MM.1S (cell line): Measurements from ENCODE around the gene HSPB9.

ENCODE experiments used
- DNase-seq: peaks from one replicate; pipeline ENCODE4 v3.0.0-alpha.2; 2015
- H2AFZ ChIP-seq: fragments of 300-600 bp; sonication (generic); 2 replicates; pipeline ENCODE4 v1.6.0; 2016; ENCODE audit warnings: antibody characterized with exemption, low read length
- H3F3A ChIP-seq: fragments of 300-600 bp; sonication (generic); 2 replicates; pipeline ENCODE4 v1.6.1; 2016; ENCODE audit warnings: mild to moderate bottlenecking, antibody characterized with exemption, low read length, moderate library complexity, mixed read lengths; ENCODE audit not compliant: insufficient read depth
- H3K27ac ChIP-seq: fragments of 300-600 bp; sonication (generic); 2 replicates; pipeline ENCODE4 v1.5.1; 2016; ENCODE audit warnings: mild to moderate bottlenecking, low read length
- H3K27me3 ChIP-seq: fragments of 300-600 bp; sonication (generic); replicated peaks from 2 replicates; pipeline ENCODE4 v1.6.0; 2016; ENCODE audit warnings: low read length; ENCODE audit not compliant: insufficient read depth
- H3K36me3 ChIP-seq: fragments of 300-600 bp; sonication (generic); replicated peaks from 2 replicates; pipeline ENCODE4 v1.6.1; 2016; ENCODE audit warnings: mild to moderate bottlenecking, low read length, mixed read lengths; ENCODE audit not compliant: insufficient read depth
- H3K4me1 ChIP-seq: fragments of 300-600 bp; sonication (generic); 2 replicates; pipeline ENCODE4 v1.6.1; 2016; ENCODE audit warnings: low read length, mixed read lengths
- H3K4me2 ChIP-seq: fragments of 300-600 bp; sonication (generic); 2 replicates; pipeline ENCODE4 v1.6.0; 2016; ENCODE audit warnings: low read depth, low read length
- H3K4me3 ChIP-seq: fragments of 300-600 bp; sonication (generic); 2 replicates; pipeline ENCODE4 v1.5.1; 2016; ENCODE audit warnings: low read length, mixed read lengths
- H3K79me2 ChIP-seq: fragments of 300-600 bp; sonication (generic); 2 replicates; pipeline ENCODE4 v1.6.1; 2016; ENCODE audit warnings: mixed run types, low read length, mixed read lengths
- H3K9ac ChIP-seq: fragments of 300-600 bp; sonication (generic); 2 replicates; pipeline ENCODE4 v1.6.1; 2016; ENCODE audit warnings: low read length, mixed read lengths
- H3K9me2 ChIP-seq: fragments of 300-600 bp; sonication (generic); replicated peaks from 2 replicates; pipeline ENCODE4 v1.6.1; 2016; ENCODE audit warnings: mild to moderate bottlenecking, low read length, mixed read lengths; ENCODE audit not compliant: insufficient read depth
- H3K9me3 ChIP-seq: fragments of 300-600 bp; sonication (generic); replicated peaks from 2 replicates; pipeline ENCODE4 v1.6.1; 2016; ENCODE audit warnings: mild to moderate bottlenecking, low read length, mixed read lengths; ENCODE audit not compliant: insufficient read depth
- H4K20me1 ChIP-seq: fragments of 300-600 bp; sonication (generic); 2 replicates; pipeline ENCODE4 v1.6.1; 2016; ENCODE audit warnings: mild to moderate bottlenecking, low read length, moderate library complexity, mixed read lengths; ENCODE audit not compliant: insufficient read depth
- EZH2 ChIP-seq: fragments of 300-600 bp; sonication (generic); optimal IDR thresholded peaks from 2 replicates; pipeline ENCODE3; 2017; ENCODE audit warnings: low read depth, mild to moderate bottlenecking, antibody characterized with exemption, low read length, mixed read lengths
- EZH2phosphoT487 ChIP-seq: fragments of 300-600 bp; sonication (generic); IDR thresholded peaks from 2 replicates; pipeline ENCODE4 v1.6.1; 2018; ENCODE audit warnings: antibody characterized with exemption, low read length
- TF ChIP-seq, protein P1 (sequence below): fragments of 300-600 bp; sonication (generic); IDR thresholded peaks from 2 replicates; pipeline ENCODE4 v1.5.1; 2016; ENCODE audit warnings: antibody characterized with exemption, low read length, mixed read lengths

HSPB9 gene

DNA sequence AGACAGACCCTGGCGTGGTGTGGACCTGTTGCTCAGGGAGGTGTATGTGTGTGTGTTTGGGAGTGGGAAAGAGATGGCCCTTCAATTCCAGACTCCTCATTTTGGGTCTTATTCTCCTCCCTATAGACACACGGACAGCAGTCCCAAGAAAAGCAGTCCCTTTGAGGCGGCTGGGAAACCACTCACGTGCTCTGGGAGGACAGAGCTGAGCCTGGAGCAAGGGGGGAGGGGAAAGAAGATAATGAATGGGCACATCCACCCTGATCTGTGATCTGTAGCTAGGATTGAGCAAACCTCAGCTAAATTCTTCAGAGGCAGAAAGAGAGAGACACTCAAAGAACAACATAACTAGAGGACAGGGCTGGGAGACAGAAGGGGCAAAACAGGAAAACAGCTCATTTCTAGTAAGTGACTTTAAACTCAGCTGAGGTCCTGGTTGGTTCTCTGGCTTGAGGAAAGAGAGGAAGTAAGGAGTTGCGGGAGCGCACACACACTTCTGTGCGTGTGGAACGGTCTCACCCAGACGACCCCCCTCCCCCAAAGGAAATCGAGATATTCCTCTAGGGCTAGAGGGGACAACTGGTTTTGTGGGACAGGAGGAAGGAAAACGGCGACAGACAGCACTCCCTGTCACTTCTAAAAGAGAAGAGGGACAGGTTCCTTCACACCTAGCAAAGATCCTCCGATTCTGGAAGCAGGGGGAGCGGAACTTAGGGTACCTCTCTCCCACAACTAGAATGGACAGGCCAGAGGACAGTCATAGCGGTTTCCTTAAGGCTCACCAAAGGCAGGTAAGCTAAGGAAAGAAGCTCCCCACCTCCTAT is 31.5 kb downstream of the HSPB9 start:
- no peaks in the 10 kb centered on the region for H3K9me3 ChIP-seq
- peaks cover 54% of the 10 kb centered on the region for H3K79me2 ChIP-seq
- H3K9ac ChIP-seq = peak overlapping the region; percentile 93
- peak overlapping the region; percentile 53; the same call in 1 of the 2 replicates for H2AFZ ChIP-seq
- peak overlapping the region; percentile 3; the same call in 1 of the 2 replicates for H3K27ac ChIP-seq
- peak overlapping the region; percentile 89 for H3K4me3 ChIP-seq
- H3K4me1 ChIP-seq = peaks cover 7% of the 10 kb centered on the region; the same call in 1 of the 2 replicates
- H3K36me3 ChIP-seq = no peaks in the 10 kb centered on the region
- TF ChIP-seq EZH2phosphoT487 (no peak), EZH2 (no peak)
- TF ChIP-seq, protein P1, sequence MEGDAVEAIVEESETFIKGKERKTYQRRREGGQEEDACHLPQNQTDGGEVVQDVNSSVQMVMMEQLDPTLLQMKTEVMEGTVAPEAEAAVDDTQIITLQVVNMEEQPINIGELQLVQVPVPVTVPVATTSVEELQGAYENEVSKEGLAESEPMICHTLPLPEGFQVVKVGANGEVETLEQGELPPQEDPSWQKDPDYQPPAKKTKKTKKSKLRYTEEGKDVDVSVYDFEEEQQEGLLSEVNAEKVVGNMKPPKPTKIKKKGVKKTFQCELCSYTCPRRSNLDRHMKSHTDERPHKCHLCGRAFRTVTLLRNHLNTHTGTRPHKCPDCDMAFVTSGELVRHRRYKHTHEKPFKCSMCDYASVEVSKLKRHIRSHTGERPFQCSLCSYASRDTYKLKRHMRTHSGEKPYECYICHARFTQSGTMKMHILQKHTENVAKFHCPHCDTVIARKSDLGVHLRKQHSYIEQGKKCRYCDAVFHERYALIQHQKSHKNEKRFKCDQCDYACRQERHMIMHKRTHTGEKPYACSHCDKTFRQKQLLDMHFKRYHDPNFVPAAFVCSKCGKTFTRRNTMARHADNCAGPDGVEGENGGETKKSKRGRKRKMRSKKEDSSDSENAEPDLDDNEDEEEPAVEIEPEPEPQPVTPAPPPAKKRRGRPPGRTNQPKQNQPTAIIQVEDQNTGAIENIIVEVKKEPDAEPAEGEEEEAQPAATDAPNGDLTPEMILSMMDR = no peak
- peak overlapping the region; percentile 92 for H3K4me2 ChIP-seq
- no peaks in the 10 kb centered on the region for H4K20me1 ChIP-seq
- 0 out of 2 replicates have a peak, but pooled peaks cover 3% of the 10 kb centered on the region for H3F3A ChIP-seq
- no peaks in the 10 kb centered on the region for H3K9me2 ChIP-seq
- H3K27me3 ChIP-seq = no peaks in the 10 kb centered on the region
- no peak for DNase-seq

DNA sequence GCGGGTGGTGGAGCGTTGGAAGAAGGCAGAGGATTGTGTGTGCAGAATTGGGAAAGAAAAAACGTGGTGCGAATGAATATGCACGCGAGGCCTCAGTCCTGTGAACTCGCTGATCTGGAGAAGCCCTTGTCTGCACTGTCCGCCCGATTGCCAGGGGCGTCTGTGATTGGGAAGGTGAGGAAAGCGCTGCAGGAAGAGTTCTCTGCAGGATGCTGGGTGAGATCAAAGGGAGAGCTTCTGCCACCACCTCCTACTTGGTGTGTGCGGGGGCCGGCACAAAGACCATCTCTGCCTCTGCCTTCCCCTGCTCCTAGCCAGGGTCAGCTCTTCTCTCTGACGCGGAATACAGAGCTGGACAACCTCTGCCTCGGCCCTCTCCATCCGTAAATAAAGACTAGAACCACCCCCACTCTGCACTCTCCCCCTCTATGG is 33.0 kb downstream of the HSPB9 start:
- no peak for TF ChIP-seq EZH2phosphoT487
- TF ChIP-seq EZH2 = no peak
- TF ChIP-seq, protein P1 = no peak
- Histone ChIP-seq H3F3A (0 out of 2 replicates have a peak, but pooled peaks cover 3% of the 10 kb centered on the region), H3K9ac (peak overlapping the region; percentile 37; the same call in 1 of the 2 replicates), H3K4me3 (peak overlapping the region; percentile 45), H3K4me1 (peaks cover 7% of the 10 kb centered on the region; the same call in 1 of the 2 replicates), H3K36me3 (no peaks in the 10 kb centered on the region), H3K9me3 (no peaks in the 10 kb centered on the region), H3K79me2 (peaks cover 41% of the 10 kb centered on the region), H3K4me2 (peak overlapping the region; percentile 53), H3K9me2 (no peaks in the 10 kb centered on the region), H3K27me3 (no peaks in the 10 kb centered on the region), H3K27ac (no peak overlapping the region), H4K20me1 (no peaks in the 10 kb centered on the region), H2AFZ (peak overlapping the region; percentile 63; the same call in 1 of the 2 replicates)
- no peak for DNase-seq

DNA sequence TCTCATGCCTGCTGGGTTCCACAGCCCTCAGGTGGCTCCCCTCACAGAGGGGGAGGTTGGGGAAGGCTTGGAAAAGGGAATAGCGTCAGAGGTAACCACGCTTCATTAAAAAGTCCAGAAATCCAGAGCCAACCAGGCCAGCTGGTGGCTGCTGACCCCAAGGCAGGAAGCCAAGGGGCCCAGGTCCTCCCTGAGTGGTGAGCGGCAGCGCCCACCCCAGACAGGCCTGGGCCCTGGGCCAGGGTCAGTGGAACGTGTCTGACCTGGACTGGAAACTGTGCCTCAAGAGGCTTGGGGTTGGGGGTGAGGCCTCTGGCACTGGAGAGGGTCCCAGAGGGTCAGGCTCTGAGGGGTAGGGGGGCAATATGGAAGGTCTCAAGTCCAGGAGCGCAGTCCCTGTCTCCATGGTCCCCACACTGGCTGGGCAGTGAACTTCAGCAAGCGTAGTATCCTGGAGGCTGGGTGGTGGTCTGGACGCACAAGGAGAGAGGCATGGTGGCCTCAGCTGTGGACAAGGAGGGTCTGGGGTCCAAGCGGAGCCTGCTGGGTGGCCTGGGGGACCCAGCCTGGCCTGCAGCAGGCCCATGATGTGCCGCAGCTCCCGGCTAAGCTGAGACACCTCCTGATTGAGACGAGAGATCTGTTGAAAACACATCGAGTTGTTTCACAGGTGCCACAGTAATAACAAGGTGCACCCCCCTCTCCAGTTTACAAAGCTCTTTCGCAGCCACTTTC is 37.4 kb downstream of the HSPB9 start:
- DNase-seq = no peak
- Histone ChIP-seq H3K4me1 (no peaks in the 10 kb centered on the region), H3K79me2 (no peaks in the 10 kb centered on the region), H3K4me2 (no peak overlapping the region), H3K36me3 (no peaks in the 10 kb centered on the region), H3K9ac (no peak overlapping the region), H2AFZ (no peak overlapping the region), H3K27ac (no peak overlapping the region), H4K20me1 (no peaks in the 10 kb centered on the region), H3K9me2 (no peaks in the 10 kb centered on the region), H3K9me3 (no peaks in the 10 kb centered on the region), H3K4me3 (no peak overlapping the region), H3F3A (0 out of 2 replicates have a peak, but pooled peaks cover 3% of the 10 kb centered on the region), H3K27me3 (no peaks in the 10 kb centered on the region)
- TF ChIP-seq, protein P1 = no peak
- TF ChIP-seq EZH2 (no peak), EZH2phosphoT487 (no peak)
